Right lobe of liver (tissue), 4 donors: ENCODE data around the gene TLL2.

ENCODE experiments used
- POLR2A ChIP-seq: fragments of 450-650 bp; IDR thresholded peaks from one replicate; pipeline ENCODE4 v1.6.1; 2017; ENCODE audit warnings: antibody characterized with exemption, mild to moderate bottlenecking
- TF ChIP-seq, protein P1 (sequence below), 4 donors: fragments of 200-600 bp in 3 of 4; fragments of 450-650 bp in 1 of 4; IDR thresholded peaks; one replicate each; pipeline versions ENCODE4 v1.5.1 to v1.8.0; 2016 to 2022; ENCODE audit warnings: antibody characterized with exemption in 4 of 4, mild to moderate bottlenecking in 2 of 4
- donor health status: DM: no; HTN: no; CAD: no.
- donor health status: DM: no; HTN: no; CAD: no.
- donor health status: DM: no; HTN: yes; CAD: no.

DNA sequence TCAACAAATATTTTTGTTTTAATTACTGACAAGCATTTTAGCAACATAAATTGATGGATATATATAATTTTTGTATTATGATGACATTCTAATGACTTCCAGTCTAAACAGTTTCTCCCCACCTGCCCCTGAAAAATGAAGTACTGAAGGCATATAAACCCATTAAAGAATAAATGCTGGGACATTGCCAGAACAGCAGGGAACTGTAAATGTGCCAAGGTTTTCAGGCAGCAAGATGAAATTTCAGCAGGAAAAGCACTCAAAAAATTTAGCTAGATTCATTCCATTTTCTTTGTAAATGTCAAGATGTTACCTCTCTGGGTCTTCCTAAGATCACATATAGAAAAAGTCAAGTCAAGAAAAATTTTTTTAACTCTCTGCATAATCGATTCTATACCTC is 11.0 kb upstream of the TLL2 start:
- TF ChIP-seq, protein P1, sequence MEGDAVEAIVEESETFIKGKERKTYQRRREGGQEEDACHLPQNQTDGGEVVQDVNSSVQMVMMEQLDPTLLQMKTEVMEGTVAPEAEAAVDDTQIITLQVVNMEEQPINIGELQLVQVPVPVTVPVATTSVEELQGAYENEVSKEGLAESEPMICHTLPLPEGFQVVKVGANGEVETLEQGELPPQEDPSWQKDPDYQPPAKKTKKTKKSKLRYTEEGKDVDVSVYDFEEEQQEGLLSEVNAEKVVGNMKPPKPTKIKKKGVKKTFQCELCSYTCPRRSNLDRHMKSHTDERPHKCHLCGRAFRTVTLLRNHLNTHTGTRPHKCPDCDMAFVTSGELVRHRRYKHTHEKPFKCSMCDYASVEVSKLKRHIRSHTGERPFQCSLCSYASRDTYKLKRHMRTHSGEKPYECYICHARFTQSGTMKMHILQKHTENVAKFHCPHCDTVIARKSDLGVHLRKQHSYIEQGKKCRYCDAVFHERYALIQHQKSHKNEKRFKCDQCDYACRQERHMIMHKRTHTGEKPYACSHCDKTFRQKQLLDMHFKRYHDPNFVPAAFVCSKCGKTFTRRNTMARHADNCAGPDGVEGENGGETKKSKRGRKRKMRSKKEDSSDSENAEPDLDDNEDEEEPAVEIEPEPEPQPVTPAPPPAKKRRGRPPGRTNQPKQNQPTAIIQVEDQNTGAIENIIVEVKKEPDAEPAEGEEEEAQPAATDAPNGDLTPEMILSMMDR (IDR thresholded peaks at IDR 0.05), result no peak
- TF ChIP-seq POLR2A, result no peak
